ENCODE measurements around the gene PLXNB1.

The PLXNB1 gene

GRCh38 chr3:48415251-48415953, 14.5 kb downstream of the PLXNB1 start:
- no peak for TF ChIP-seq CTCF (IDR thresholded peaks at IDR 0.05; ENCODE audit: low read depth, low read length, missing control alignments)
- DNase-seq (ENCODE audit: extremely low read depth, low read depth): no peak
- H3K4me3 ChIP-seq (replicated peaks; ENCODE audit: low read depth, low read length): no peak overlapping the region

- no peak for DNase-seq (ENCODE audit: extremely low read depth, low read depth)
- TF ChIP-seq CTCF (IDR thresholded peaks at IDR 0.05; ENCODE audit: low read depth, low read length, missing control alignments): no peak
- no peak overlapping the region for H3K4me3 ChIP-seq (replicated peaks; ENCODE audit: low read depth, low read length)
Measured at GRCh38 chr3:48414376-48415250, 15.3 kb downstream of the PLXNB1 start.

- DNase-seq (ENCODE audit: extremely low read depth, low read depth): no peak
- TF ChIP-seq CTCF (IDR thresholded peaks at IDR 0.05; ENCODE audit: low read depth, low read length, missing control alignments): no peak
Measured at GRCh38 chr3:48413611-48414010, 16.3 kb downstream of the PLXNB1 start.

GRCh38 chr3:48413086-48413485, 16.8 kb downstream of the PLXNB1 start:
- no peak for TF ChIP-seq CTCF (IDR thresholded peaks at IDR 0.05; ENCODE audit: low read depth, low read length, missing control alignments)
- H3K4me3 ChIP-seq (replicated peaks; ENCODE audit: low read depth, low read length): no peak overlapping the region

More at GRCh38 chr3:48413611-48414010, 16.3 kb downstream of the PLXNB1 start:
- H3K4me3 ChIP-seq (replicated peaks; ENCODE audit: low read depth, low read length): no peak overlapping the region

GRCh38 chr3:48412375-48413001, 17.4 kb downstream of the PLXNB1 start:
- no peak overlapping the region for H3K4me3 ChIP-seq (replicated peaks; ENCODE audit: low read depth, low read length)
- TF ChIP-seq CTCF (IDR thresholded peaks at IDR 0.05; ENCODE audit: low read depth, low read length, missing control alignments): no peak
- no peak for DNase-seq (ENCODE audit: extremely low read depth, low read depth)

More at GRCh38 chr3:48413086-48413485, 16.8 kb downstream of the PLXNB1 start:
- DNase-seq (ENCODE audit: extremely low read depth, low read depth): no peak

GRCh38 chr3:48411606-48412374, 18.1 kb downstream of the PLXNB1 start:
- no peak for TF ChIP-seq CTCF (IDR thresholded peaks at IDR 0.05; ENCODE audit: low read depth, low read length, missing control alignments)

More at GRCh38 chr3:48411606-48412374, 18.1 kb downstream of the PLXNB1 start:
- no peak for DNase-seq (ENCODE audit: extremely low read depth, low read depth)
- no peak overlapping the region for H3K4me3 ChIP-seq (replicated peaks; ENCODE audit: low read depth, low read length)
